Mesendoderm (in vitro differentiated cells): ENCODE measurements around the gene RAB37.
A peak's percentile ranks its signal among the peaks of the same experiment; 100 is the strongest.

Experiments
- DNase-seq: peaks from one replicate; pipeline ENCODE4 v3.0.0; 2013
- H2AK5ac ChIP-seq: 2 replicates; pipeline ENCODE4 v1.6.1; 2013; ENCODE audit warnings: low read length, inconsistent platforms
- H2BK120ac ChIP-seq: 2 replicates; pipeline ENCODE4 v1.6.1; 2013; ENCODE audit warnings: low read depth, mild to moderate bottlenecking, low read length, moderate library complexity, mixed read lengths
- H2BK15ac ChIP-seq: replicated peaks from 2 replicates; pipeline ENCODE4 v1.6.1; 2013; ENCODE audit warnings: low read depth, mild to moderate bottlenecking, moderate library complexity
- H2BK5ac ChIP-seq: 2 replicates; pipeline ENCODE4 v1.6.1; 2013; ENCODE audit warnings: low read length, inconsistent platforms
- H3K18ac ChIP-seq: 2 replicates; pipeline ENCODE4 v1.6.1; 2013; ENCODE audit warnings: mild to moderate bottlenecking, low read length, mixed read lengths
- H3K23ac ChIP-seq: one replicate; pipeline ENCODE4 v1.6.1; 2013; ENCODE audit warnings: low read length
- H3K27ac ChIP-seq: 2 replicates; pipeline ENCODE4 v1.5.1; 2013; ENCODE audit warnings: low read depth, mild to moderate bottlenecking, inconsistent platforms, low read length, moderate library complexity
- H3K27me3 ChIP-seq: 2 replicates; pipeline ENCODE4 v1.6.1; 2013; ENCODE audit warnings: low read length, control low read depth, mild to moderate bottlenecking, inconsistent platforms; ENCODE audit not compliant: insufficient read depth, poor library complexity
- H3K36me3 ChIP-seq: 2 replicates; pipeline ENCODE4 v1.6.1; 2013; ENCODE audit warnings: low read length, inconsistent platforms; ENCODE audit not compliant: control insufficient read depth, insufficient read depth
- H3K4ac ChIP-seq: one replicate; pipeline ENCODE4 v1.6.1; 2013; ENCODE audit warnings: low read depth, mild to moderate bottlenecking, low read length, moderate library complexity
- H3K4me1 ChIP-seq: 2 replicates; pipeline ENCODE4 v1.6.1; 2013; ENCODE audit warnings: low read depth, low read length, inconsistent platforms; ENCODE audit not compliant: control insufficient read depth
- H3K4me2 ChIP-seq: 2 replicates; pipeline ENCODE4 v1.6.1; 2013; ENCODE audit warnings: low read length
- H3K4me3 ChIP-seq: 2 replicates; pipeline ENCODE4 v1.5.1; 2013; ENCODE audit warnings: mild to moderate bottlenecking, low read length
- H3K56ac ChIP-seq: one replicate; pipeline ENCODE4 v1.6.1; 2013; ENCODE audit warnings: low read length
- H3K79me1 ChIP-seq: 2 replicates; pipeline ENCODE4 v1.6.1; 2013; ENCODE audit warnings: low read length, inconsistent platforms
- H3K79me2 ChIP-seq: 2 replicates; pipeline ENCODE4 v1.6.1; 2013; ENCODE audit warnings: mild to moderate bottlenecking, low read length; ENCODE audit not compliant: control insufficient read depth, insufficient read depth
- H3K9ac ChIP-seq: 2 replicates; pipeline ENCODE4 v1.6.1; 2013; ENCODE audit warnings: low read length, inconsistent platforms
- H4K5ac ChIP-seq: one replicate; pipeline ENCODE4 v1.6.1; 2013; ENCODE audit warnings: low read length
- H4K8ac ChIP-seq: one replicate; pipeline ENCODE4 v1.6.1; 2013; ENCODE audit warnings: low read depth, mild to moderate bottlenecking, control low read depth, low read length, moderate library complexity
- WGBS: extraction: QIAGEN DNeasy Blood & Tissue Kit; methylation state at CpG from one replicate; pipeline ENCODE4 v1.1.7; 2013; ENCODE audit warnings: low lambda C conversion rate, missing lambda C conversion rate; ENCODE audit not compliant: insufficient coverage; ENCODE audit errors: extremely low coverage; 5-methylcytosine and 5-hydroxymethylcytosine counted together

RAB37 gene

GRCh38 chr17:74746922-74747321, 9.9 kb downstream of the RAB37 start:
- H4K5ac ChIP-seq: no peak overlapping the region
- H4K8ac ChIP-seq: no peak overlapping the region
- H3K18ac ChIP-seq: peak overlapping the region; percentile 72
- H2AK5ac ChIP-seq: peak overlapping the region; percentile 10
- H3K27ac ChIP-seq: peak overlapping the region; percentile 59
- no peaks in the 10 kb centered on the region for H3K36me3 ChIP-seq
- WGBS: no CpG with 5 or more reads among the region's 6 CpGs
- H3K27me3 ChIP-seq: no peaks in the 10 kb centered on the region
- peak overlapping the region; percentile 44 for H3K9ac ChIP-seq
- H3K4ac ChIP-seq: no peak overlapping the region
- no peak overlapping the region for H3K4me2 ChIP-seq
- peaks cover 15% of the 10 kb centered on the region for H3K79me1 ChIP-seq
- peak; percentile 80 for DNase-seq
- peak overlapping the region; percentile 90 for H2BK5ac ChIP-seq
- H3K23ac ChIP-seq: no peak overlapping the region
- H3K79me2 ChIP-seq: peaks cover 33% of the 10 kb centered on the region
- H2BK120ac ChIP-seq: peak overlapping the region; percentile 75
- H3K4me1 ChIP-seq: peaks cover 39% of the 10 kb centered on the region
- no peak overlapping the region for H3K4me3 ChIP-seq
- peak overlapping the region; percentile 32 for H3K56ac ChIP-seq
- H2BK15ac ChIP-seq: no peak overlapping the region

- no peak overlapping the region for H2BK120ac ChIP-seq
- H3K4me2 ChIP-seq: no peak overlapping the region
- peaks cover 46% of the 10 kb centered on the region for H3K79me2 ChIP-seq
- no peak for DNase-seq
- H3K9ac ChIP-seq: peak overlapping the region; percentile 48
- no peak overlapping the region for H3K4me3 ChIP-seq
- H2BK5ac ChIP-seq: no peak overlapping the region
- peak overlapping the region; percentile 1 for H3K4ac ChIP-seq
- no peak overlapping the region for H3K23ac ChIP-seq
- peak overlapping the region; percentile 72 for H3K18ac ChIP-seq
- H3K36me3 ChIP-seq: no peaks in the 10 kb centered on the region
- no peaks in the 10 kb centered on the region for H3K27me3 ChIP-seq
- no peak overlapping the region for H3K27ac ChIP-seq
- peak overlapping the region; percentile 66 for H3K56ac ChIP-seq
- H3K79me1 ChIP-seq: peaks cover 21% of the 10 kb centered on the region
- no peak overlapping the region for H2BK15ac ChIP-seq
- no peak overlapping the region for H4K5ac ChIP-seq
- peaks cover 36% of the 10 kb centered on the region for H3K4me1 ChIP-seq
- no CpG with 5 or more reads among the region's 34 CpGs for WGBS
- no peak overlapping the region for H2AK5ac ChIP-seq
- H4K8ac ChIP-seq: no peak overlapping the region
Measured at GRCh38 chr17:74748279-74748528, 11.1 kb downstream of the RAB37 start.

- Histone ChIP-seq H3K4ac (peak within 1 kb of the TSS; percentile 45), H3K56ac (peak within 1 kb of the TSS; percentile 96), H3K18ac (peak within 1 kb of the TSS; percentile 86), H3K79me2 (peaks cover 46% of the 10 kb centered on the region), H3K9ac (peak within 1 kb of the TSS; percentile 94), H4K5ac (no peak within 1 kb of the TSS), H3K4me1 (peaks cover 36% of the 10 kb centered on the region), H3K27ac (peak within 1 kb of the TSS; percentile 66), H3K4me2 (peak within 1 kb of the TSS; percentile 95), H2BK15ac (no peak within 1 kb of the TSS), H2AK5ac (no peak within 1 kb of the TSS), H3K36me3 (no peaks in the 10 kb centered on the region), H2BK120ac (peak within 1 kb of the TSS; percentile 75), H2BK5ac (peak within 1 kb of the TSS; percentile 72), H3K27me3 (no peaks in the 10 kb centered on the region), H4K8ac (no peak within 1 kb of the TSS), H3K23ac (peak within 1 kb of the TSS; percentile 81), H3K4me3 (peak within 1 kb of the TSS; percentile 87), H3K79me1 (peaks cover 21% of the 10 kb centered on the region)
- WGBS: no CpG with 5 or more reads among the region's 90 CpGs
- peak; percentile 96 for DNase-seq
Measured at GRCh38 chr17:74748529-74749278, 11.6 kb downstream of the RAB37 start, which contains the start of gene NHERF1. Gene NHERF1 (plus strand): TSS chr17:74748628. CDS start chr17:74748847, 219 bp downstream.

- no CpG with 5 or more reads among the region's 46 CpGs for WGBS
- peak overlapping the region; percentile 86 for H3K18ac ChIP-seq
- H2BK120ac ChIP-seq: no peak overlapping the region
- peak overlapping the region; percentile 66 for H3K27ac ChIP-seq
- H4K8ac ChIP-seq: no peak overlapping the region
- peak overlapping the region; percentile 43 for H2BK5ac ChIP-seq
- H3K9ac ChIP-seq: peak overlapping the region; percentile 94
- peak overlapping the region; percentile 95 for H3K4me2 ChIP-seq
- DNase-seq: peak; percentile 62
- no peaks in the 10 kb centered on the region for H3K27me3 ChIP-seq
- H3K4me1 ChIP-seq: peaks cover 36% of the 10 kb centered on the region
- H2AK5ac ChIP-seq: no peak overlapping the region
- H2BK15ac ChIP-seq: no peak overlapping the region
- no peaks in the 10 kb centered on the region for H3K36me3 ChIP-seq
- H4K5ac ChIP-seq: no peak overlapping the region
- H3K4me3 ChIP-seq: peak overlapping the region; percentile 87
- peak overlapping the region; percentile 96 for H3K56ac ChIP-seq
- peak overlapping the region; percentile 81 for H3K23ac ChIP-seq
- H3K79me2 ChIP-seq: peaks cover 46% of the 10 kb centered on the region
- peaks cover 21% of the 10 kb centered on the region for H3K79me1 ChIP-seq
- H3K4ac ChIP-seq: no peak overlapping the region
Measured at GRCh38 chr17:74749279-74750038, 12.4 kb downstream of the RAB37 start.

- peaks cover 50% of the 10 kb centered on the region for H3K79me2 ChIP-seq
- peak overlapping the region; percentile 87 for H3K4me3 ChIP-seq
- H3K4me1 ChIP-seq: peaks cover 36% of the 10 kb centered on the region
- H3K27me3 ChIP-seq: no peaks in the 10 kb centered on the region
- no peaks in the 10 kb centered on the region for H3K36me3 ChIP-seq
- no peak overlapping the region for H2BK15ac ChIP-seq
- no peak overlapping the region for H2BK5ac ChIP-seq
- H3K79me1 ChIP-seq: peaks cover 23% of the 10 kb centered on the region
- no peak overlapping the region for H3K18ac ChIP-seq
- H3K56ac ChIP-seq: peak overlapping the region; percentile 96
- H3K4ac ChIP-seq: no peak overlapping the region
- peak overlapping the region; percentile 95 for H3K4me2 ChIP-seq
- no peak overlapping the region for H3K23ac ChIP-seq
- no peak overlapping the region for H4K5ac ChIP-seq
- no peak overlapping the region for H2BK120ac ChIP-seq
- H2AK5ac ChIP-seq: no peak overlapping the region
- peak overlapping the region; percentile 94 for H3K9ac ChIP-seq
- no peak overlapping the region for H4K8ac ChIP-seq
- WGBS: no CpG with 5 or more reads among the region's 6 CpGs
- DNase-seq: no peak
- no peak overlapping the region for H3K27ac ChIP-seq
Measured at GRCh38 chr17:74750039-74750326, 12.9 kb downstream of the RAB37 start.
